GM10847 (cell line): ENCODE results near the gene C1QTNF5.

ENCODE experiments used
- POLR2A ChIP-seq: IDR thresholded peaks from 2 replicates; pipeline ENCODE4 v1.6.1; 2011; ENCODE audit not compliant: insufficient read length; ENCODE audit errors: extremely low read depth

C1QTNF5 gene

DNA sequence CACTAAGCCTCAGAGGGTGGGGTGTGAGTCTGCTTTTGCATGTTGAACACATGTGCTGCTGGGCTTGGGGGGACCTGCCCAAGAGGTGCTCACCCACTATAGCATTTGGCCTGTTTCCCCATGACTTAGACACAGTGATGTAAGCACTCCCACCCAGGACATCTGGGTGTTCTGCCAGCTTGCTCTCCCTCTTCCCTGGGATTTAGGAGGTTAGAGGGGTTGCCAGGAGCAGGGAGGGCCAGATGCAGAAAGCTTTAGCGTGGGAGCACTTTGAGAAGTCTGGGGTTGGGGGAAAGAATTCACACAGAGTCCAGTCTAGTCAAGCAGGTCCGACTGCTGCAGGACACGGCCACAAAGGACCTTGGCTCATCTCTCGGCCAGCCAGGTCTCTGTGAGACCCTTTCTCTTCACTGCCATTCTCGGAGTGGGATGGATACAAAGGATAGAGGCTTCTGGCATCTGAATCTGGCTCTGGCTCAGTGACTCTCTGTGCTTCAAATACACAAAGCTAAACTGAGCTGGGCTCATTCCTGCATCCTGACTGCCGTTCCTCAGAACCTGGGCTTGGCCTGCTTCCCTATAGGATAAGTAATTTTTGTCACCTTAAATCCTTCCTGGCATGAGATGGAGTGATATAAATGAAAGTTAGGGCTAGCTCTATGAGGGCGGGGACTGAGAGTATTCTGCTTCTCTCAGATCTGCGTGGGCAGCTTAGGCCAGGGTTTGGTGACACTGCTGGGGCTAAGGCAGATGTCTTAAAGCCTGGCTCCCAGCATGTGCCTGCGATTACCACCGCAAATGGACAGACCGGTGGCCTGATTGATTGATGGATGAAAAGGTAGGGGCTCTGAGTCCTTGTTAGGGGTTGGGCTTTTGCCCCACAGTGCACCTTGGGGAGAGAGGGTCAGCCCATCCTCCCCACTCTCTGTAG is 26.3 kb upstream of the C1QTNF5 start:
- no peak for TF ChIP-seq POLR2A

DNA sequence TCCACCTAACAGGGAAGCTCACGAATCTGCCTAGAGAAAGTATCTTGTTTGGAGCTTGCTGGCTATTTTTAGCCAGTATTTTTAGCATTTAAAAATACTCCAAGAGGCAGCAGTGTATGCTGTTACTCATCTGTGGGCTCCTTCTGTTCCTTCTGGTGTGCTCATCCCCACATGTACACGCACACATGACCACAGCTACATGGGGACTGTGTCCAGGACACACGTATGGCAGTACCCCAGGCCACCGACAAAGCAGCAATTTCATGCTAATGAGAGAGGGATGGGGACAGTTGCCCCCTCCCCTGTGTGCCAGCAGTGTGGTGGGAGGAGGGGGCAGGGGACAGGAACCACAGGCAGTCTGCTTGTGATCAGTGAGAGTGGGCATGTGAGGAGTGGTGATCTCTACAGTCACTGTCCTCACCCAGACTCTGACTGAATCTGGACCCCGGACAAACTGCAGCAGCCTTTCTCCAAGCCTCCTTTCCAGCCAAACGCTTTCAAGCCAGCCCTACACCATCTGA is 24.4 kb upstream of the C1QTNF5 start:
- no peak for TF ChIP-seq POLR2A

DNA sequence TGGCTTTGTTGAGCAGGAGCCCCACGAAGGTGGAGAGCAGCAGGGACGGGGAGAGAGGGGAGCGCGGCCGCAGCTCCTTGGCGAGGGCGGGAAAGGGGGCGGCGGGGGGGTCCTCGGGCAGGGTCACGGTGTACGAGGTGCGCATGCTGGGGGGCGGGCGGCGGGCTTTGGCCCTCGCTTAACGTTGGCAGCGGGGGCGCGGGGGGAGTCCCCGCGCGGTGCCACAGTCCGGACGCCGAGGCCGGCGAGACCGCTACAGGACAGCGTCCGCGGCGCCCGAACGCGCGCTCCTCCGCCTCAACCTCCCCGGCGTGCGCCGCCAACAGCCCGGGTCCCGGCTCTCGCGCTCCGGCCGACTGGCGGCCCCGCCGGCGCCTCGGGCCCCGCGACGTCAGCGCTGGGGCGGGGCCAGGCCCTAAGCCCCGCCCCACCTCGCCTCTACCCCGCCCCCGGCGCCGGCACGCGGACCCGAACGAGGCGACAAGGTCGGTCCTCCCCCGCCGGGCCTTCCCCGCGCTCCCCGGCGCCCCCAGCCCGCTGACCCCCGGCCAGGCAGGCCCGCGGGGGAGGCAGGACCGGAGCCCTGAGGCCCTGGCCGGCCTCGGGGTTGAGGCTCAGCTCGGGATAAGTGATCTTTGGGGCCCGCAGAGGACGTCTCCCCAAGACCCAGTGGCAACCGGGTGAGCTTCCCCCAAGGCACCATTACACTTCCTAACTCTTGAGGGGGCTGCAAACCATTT is 23.3 kb upstream of the C1QTNF5 start:
- no peak for TF ChIP-seq POLR2A

DNA sequence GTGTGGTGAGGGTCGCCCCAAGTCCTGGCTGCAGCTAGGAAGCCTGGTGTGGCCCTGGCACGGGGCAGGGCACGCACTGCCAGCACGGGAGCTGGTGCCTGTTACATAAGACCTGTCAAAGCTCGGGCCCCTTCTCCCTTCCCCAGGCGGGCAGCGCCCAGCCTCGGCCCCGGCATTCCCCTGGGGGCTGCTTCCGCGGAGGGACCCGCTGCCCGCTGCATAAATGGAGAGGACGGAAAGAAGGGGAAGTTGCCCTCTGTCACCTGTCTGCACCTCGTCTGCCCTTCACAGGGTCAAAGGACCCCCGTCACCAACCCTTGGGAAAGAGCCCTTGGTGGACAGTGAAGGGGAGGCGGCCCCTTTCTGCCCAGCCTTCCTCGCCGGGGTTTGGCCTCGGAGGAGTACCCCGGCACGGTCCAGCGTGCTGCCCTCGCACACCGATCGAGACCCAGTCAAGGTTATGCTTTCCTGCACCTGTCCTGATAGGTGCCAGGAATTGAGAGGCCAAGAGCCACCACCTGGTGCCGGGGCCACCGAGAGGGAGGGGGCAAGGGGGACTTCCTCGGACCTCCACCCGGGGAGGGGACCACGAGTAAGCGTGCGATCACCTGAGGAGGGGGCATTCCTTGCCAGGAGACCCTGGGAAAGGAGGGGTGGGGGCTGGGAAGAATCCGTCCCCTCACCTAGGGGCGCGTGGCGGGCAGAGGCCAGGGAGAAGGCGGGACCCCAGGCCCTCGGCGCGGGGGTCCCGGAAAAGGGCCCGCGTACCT is 22.6 kb upstream of the C1QTNF5 start:
- TF ChIP-seq POLR2A, result no peak

DNA sequence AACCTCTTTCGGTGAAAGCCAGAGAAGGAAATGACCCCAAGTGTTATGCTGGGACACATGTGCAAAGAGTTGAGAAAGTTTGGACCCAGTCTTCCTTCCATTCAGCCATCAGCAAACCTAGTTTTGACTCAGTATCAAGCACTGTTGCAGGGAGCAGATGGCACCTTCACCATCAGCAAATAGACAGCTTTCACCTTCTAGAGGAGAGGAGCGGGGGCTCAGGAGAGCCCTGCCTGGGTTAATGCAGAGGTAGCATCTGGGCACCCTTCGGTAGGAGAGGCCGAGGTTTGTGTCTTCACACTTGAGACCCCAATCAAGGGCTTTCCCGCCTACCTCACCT is 22.0 kb upstream of the C1QTNF5 start:
- TF ChIP-seq POLR2A, result no peak

DNA sequence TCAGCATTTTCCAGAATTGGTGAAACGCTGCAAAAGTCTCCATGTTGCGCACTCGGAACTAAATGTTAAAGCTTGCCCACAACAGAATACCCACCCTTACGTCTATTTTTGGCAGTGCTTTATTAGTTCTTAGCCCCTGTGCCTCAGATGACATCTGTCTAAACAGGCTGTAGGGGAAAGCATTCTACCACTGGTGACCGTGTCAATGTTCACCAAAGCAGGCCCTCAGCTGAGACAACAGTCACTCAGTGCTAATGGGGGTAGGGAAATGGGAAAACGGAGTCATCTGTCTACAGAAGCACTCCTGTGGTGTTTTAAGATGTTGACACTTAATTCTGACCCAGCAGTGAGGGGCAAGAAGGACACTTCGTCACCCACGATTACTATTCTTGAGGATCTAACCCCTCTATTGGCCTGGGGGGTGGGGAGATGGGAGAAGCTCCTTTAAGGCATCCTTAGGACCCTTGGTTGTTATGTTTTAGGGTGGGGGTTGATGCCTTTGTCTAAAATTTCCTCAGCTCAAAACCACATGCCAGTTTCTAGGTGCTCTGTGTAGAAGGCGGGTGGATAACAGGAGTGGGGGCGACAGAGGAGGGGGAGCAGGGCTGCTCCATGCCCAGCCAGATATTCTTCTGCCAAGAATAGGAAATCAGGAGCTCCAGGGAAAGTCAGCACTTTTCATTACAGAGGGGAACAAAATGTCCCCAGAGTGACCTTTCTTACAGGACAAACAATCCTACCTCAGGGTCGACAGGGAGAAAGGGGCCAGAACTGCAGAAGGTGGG is 21.4 kb upstream of the C1QTNF5 start:
- no peak for TF ChIP-seq POLR2A

DNA sequence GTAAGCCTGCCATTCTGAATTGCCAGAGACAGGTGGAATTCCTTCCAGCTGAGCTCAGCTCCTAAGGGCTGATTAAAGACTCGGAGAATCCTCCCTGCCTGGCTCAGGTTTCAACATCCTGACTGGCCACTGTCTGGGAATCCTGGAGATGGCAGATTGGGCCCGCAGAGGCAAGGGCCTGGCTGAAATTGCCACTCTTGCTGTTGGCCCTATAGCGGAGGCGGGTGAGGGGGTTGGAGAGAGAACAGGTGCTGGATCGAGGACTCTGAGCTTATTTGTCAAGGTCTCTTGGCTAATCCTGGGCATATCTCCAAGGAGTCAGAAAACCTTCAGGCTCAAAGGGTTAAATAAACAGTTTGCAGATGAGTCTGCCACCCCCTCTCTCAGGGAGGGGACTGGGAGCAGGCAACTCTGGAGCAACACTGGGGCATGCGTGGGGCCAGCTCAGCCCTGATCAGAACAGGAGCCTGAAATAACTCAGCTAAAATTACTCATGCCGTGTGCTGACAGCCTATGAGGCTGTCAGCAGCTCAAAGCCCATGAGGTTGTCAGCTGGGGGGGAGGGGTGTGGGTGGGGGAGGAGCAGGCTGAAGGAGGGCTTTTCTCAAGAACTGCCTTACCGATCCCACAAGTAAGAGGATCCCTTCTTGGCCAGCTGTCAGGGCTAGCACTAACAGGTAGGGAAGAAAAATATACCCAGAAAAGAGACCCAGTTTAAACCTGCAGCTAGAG is 20.5 kb upstream of the C1QTNF5 start:
- TF ChIP-seq POLR2A, result no peak

DNA sequence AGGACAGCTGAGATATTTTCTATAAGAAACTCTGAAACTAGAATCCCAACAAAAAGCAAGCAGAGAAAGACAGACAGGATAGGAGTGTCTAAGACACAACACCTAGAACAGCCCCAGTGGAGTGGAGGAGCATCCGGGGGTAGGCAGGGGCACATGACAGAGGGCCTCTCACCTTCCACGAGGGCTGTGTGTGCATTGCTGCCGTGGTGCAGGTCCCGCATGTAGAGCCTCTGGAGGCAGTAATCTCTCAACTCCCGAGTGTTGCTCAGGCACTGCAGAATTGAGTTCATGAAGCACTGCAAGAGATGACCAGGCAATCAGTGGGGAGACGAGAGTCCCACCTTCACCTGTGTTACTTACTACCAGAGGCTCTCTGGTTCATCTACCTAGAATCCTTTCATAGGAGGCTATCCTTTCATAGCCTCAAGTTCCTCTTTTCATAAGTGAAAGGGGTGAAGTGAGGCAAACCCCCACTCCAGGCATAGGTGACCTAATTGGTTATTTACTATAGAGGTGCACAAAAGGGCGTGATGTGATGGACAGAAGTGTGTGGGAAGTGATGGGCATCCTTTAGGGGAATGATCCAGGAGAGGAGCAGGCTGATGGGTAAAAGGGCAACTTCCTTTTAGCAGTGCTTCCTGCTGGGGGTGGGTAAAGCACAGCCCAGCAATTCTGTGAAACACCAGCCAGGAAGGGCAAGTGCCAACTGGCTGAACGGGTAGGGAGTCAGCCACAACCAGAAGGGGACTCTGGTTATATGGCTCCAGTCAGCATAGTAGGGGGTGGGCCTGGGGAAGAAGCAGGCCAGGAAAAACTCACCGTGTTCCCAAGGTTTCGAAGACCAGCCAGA is 18.9 kb upstream of the C1QTNF5 start:
- TF ChIP-seq POLR2A, result no peak

DNA sequence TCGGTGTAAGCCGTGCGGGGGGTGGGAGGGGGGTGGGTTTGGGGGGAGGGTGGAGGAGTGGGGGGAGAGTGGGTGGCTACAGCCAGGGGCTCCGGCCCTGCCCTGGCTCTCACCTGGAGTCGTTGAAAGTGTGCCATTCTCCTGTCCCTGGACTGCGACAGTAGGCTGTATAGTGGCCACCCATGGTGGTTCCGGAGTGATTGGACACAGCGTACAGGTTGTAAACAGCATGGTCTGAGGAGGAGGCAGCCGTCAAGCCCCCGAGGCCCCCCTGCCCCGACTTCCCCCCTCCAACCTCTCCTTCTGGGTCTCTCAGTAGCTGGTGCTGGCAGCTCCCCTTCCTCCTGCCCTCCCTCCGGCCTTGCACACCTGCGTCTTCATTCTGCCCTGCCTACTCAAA is 16.4 kb upstream of the C1QTNF5 start:
- TF ChIP-seq POLR2A, result no peak

DNA sequence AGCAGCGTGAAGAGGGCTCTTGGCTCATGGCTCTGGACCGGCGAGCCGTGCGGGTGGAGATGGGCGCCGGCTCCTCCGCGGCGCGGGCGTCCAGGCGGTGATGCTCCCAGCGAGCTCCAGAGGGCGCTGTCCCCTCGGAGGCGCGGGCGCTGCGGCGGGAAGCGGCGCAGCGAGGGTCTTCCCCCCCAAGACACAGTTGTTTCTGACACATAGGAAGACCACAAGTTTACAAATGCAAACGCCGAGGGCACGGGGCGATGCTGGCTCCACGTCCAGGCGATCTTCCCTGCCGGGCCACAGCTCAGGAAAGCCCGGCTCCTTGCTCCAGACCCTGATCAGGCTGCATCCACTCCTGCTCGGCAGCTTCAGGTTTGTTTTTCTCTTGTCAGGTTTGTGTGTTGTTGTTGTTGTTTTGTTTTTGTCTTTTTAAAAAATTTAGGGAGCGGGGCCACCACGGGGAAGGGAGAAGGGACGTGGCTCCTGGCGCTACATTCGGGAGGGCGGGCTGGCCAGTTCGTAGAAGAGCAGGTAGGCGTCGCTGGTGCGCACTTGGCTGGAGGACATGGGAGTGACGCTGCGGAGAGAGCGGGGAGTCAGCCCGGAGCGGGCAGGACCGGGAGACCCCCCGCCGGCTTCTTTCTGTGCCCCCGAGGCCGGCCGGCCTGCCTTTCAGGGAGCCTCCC is 15.8 kb upstream of the C1QTNF5 start:
- no peak for TF ChIP-seq POLR2A

DNA sequence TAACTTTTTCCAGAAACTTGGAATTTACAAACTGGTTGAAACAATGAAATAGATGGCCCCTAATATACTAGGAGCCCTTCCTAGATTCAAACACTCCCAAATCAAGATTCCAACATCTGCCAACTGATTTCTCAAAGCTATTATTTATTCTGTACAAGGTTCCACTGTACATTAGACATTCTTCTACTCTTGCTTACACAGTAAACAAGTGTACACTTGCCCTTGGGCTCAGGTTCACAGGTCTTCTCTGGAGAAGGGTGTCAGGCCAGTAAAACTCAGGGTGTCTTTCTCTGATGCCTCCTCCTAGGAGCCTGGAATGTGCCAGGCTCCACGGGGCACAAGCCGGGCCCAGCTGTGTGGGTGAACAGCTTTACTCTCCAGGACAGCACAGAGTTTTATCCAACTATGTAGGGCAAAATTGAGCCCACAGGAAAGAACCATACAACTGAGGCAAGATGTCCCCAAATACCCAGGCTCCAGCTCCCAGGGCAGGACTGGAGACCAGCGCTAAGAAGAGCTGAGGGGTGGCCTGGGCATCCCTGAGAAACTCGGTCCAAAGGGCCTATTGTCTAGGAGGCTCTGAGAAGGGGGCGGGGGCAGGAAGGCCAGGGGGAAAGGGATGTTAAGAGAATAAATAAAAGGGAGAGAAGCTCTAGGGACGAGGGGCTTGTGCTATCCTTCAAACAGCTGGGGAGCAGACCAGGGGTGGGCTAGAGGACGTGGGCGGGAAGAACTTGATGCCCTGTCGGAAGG is 14.6 kb upstream of the C1QTNF5 start:
- TF ChIP-seq POLR2A, result no peak

DNA sequence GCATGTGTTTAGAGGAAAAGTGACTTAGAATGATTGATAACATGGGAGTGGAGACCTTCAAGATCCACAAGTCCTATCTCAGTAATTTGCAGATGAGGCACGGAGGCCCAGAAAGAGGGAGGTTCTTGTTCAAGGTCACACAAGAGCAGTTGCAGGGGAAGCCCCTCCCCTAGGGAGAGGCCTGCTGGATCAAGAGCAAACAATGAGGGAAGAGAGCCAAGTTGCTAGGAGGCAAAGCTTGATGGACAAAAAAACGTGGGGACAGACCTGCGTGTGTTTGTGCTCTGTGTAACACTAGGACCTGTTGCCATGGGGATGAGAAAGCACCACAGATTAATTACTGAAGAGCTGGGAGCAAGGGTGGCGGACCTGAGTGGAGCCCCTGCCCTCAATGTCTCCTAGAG is 12.2 kb upstream of the C1QTNF5 start:
- no peak for TF ChIP-seq POLR2A
